ENCODE data around the gene ZBTB8A. TPM values are rescaled to one million over a fixed set of nuclear protein-coding genes. Genes with fewer than 3 reads are reported as not detected.

The ZBTB8A gene
- total and polyA plus RNA-seq, 2 of the 13 experiments (the other 11 are each of a cell fraction or from before 2014, with no cell fraction given): 1.3 to 3.7 TPM

- no peak for TF ChIP-seq TAF15 (IDR thresholded peaks at IDR 0.05; ENCODE audit: low read depth, low read length, poor library complexity, severe bottlenecking)
- TF ChIP-seq ZNF260 (CRISPR knock-in tag; IDR thresholded peaks at IDR 0.05; ENCODE audit: borderline replicate concordance, low read depth): no peak
- no peak for TF ChIP-seq SMARCC2 (IDR thresholded peaks at IDR 0.05)
- peak; percentile 86; the same call in 1 of the 2 replicates for TF ChIP-seq ZNF354B (CRISPR knock-in tag; IDR thresholded peaks at IDR 0.05)
- TF ChIP-seq CBX2 (IDR thresholded peaks at IDR 0.05; ENCODE audit: low read depth, low read length): no peak
- TF ChIP-seq CBX2 (CRISPR knock-in tag; IDR thresholded peaks at IDR 0.05; ENCODE audit: low read depth): no peak
- TF ChIP-seq ZFP1 (CRISPR knock-in tag; IDR thresholded peaks at IDR 0.05): no peak; the same call in 1 of the 2 replicates
- TF ChIP-seq FOXC1 (CRISPR knock-in tag; IDR thresholded peaks at IDR 0.05; ENCODE audit: borderline replicate concordance): peak; percentile 76
- TF ChIP-seq ZSCAN25 (CRISPR knock-in tag; IDR thresholded peaks at IDR 0.05): peak; percentile 40; the same call in 1 of the 2 replicates
- TF ChIP-seq CCAR2 (optimal IDR thresholded peaks at IDR 0.05; ENCODE audit: low read depth, low read length): no peak
- TF ChIP-seq TRAFD1 (CRISPR knock-in tag; IDR thresholded peaks at IDR 0.05; ENCODE audit: borderline replicate concordance): no peak
- TF ChIP-seq SKIL (CRISPR knock-in tag; IDR thresholded peaks at IDR 0.05; ENCODE audit: borderline replicate concordance): peak; percentile 80
- TF ChIP-seq RERE (CRISPR knock-in tag; IDR thresholded peaks at IDR 0.05; ENCODE audit: low read depth): no peak
- TF ChIP-seq NCOR1 (IDR thresholded peaks at IDR 0.05; ENCODE audit: borderline replicate concordance, low read length): no peak
- TF ChIP-seq ZNF446 (CRISPR knock-in tag; IDR thresholded peaks at IDR 0.05): peak; percentile 63
- no peak for TF ChIP-seq ZNF644 (CRISPR knock-in tag; IDR thresholded peaks at IDR 0.05; ENCODE audit: low read depth)
- no peak for TF ChIP-seq ZNF10 (CRISPR knock-in tag; IDR thresholded peaks at IDR 0.05; ENCODE audit: borderline replicate concordance, low read depth)
- no peak for TF ChIP-seq TRIM24 (CRISPR knock-in tag; IDR thresholded peaks at IDR 0.05)
- 0 out of 2 replicates have a peak, but pooled peaks have one; percentile 25 for TF ChIP-seq DNMT3B (CRISPR knock-in tag; conservative IDR thresholded peaks at IDR 0.05)
- TF ChIP-seq ZMYM2 (CRISPR knock-in tag; IDR thresholded peaks at IDR 0.05): no peak; the same call in 1 of the 2 replicates
Measured at GRCh38 chr1:32650752-32651460, 111.7 kb downstream of the ZBTB8A start, which contains the start of gene RBBP4 (continued).

Measured in HepG2 (cell line).